ENCODE data around the gene RIOK3.
"Not testable (repeated sequence)": the region's sequence is repeated elsewhere in the genome, so short reads cannot be mapped to it uniquely, and the experiment has no call there.

RIOK3 gene

GRCh38 chr18:23452728-23453679, at the start of gene RIOK3:
Gene RIOK3 (plus strand): TSS chr18:23453287. CDS start chr18:23453440, 153 bp downstream.
- Histone ChIP-seq H3K27me3 (ENCODE audit: low read depth) (no peaks in the 10 kb centered on the region), H3K4me1 (peaks cover 11% of the 10 kb centered on the region), H3K9me3 (no peaks in the 10 kb centered on the region), H3K36me3 (replicated peaks) (0 out of 2 replicates have a peak, but pooled peaks cover 6% of the 10 kb centered on the region), H3K4me3 (peak within 1 kb of the TSS; percentile 85)
- in situ Hi-C loops (cut with MboI; ENCODE audit: low sequenced_read_pairs), result no loop called here
- peak; percentile 96 to 98 for DNase-seq (ENCODE audit: low spot score in 2 of 2)

GRCh38 chr18:23403310-23403709, 49.8 kb upstream of the RIOK3 start:
- H3K9me3 ChIP-seq, result no peaks in the 10 kb centered on the region
- no peak overlapping the region for H3K4me3 ChIP-seq
- no peaks in the 10 kb centered on the region for H3K36me3 ChIP-seq (replicated peaks)
- no peak for DNase-seq (ENCODE audit: low spot score in 2 of 2)
- in situ Hi-C loops (cut with MboI; ENCODE audit: low sequenced_read_pairs), result loop anchor here (25.0 kb wide), 1 partner anchor 91 kb away; no protein-coding TSS in a partner anchor
- H3K27me3 ChIP-seq (ENCODE audit: low read depth), result no peaks in the 10 kb centered on the region
- H3K4me1 ChIP-seq, result no peaks in the 10 kb centered on the region

DNA sequence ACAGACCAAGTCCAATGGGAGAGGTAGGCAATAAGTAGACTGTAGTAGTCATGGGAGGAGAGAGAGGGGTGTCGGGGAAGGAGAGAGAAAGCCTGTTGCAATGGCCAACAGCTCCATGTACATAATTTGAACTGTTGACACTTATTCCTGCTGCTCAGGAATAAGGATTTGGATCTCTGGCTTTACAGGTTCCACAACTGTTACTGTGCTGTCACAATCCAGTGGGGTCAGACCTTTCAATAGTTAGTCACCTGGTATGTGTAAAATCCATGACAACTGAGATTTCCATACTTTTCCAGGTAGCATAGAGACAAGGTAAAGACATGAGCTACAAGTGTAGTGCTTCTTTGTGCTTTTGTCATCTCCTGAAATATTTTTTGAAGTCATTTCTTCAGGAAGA, 47.5 kb upstream of the RIOK3 start:
- in situ Hi-C loops (cut with MboI; ENCODE audit: low sequenced_read_pairs), result loop anchor here (25.0 kb wide), 1 partner anchor 93 kb away; no protein-coding TSS in a partner anchor
- Histone ChIP-seq H3K9me3 (no peaks in the 10 kb centered on the region), H3K4me3 (no peak overlapping the region), H3K36me3 (replicated peaks) (no peaks in the 10 kb centered on the region), H3K4me1 (no peaks in the 10 kb centered on the region), H3K27me3 (ENCODE audit: low read depth) (no peaks in the 10 kb centered on the region)
- DNase-seq (ENCODE audit: low spot score in 2 of 2), result no peak

DNA sequence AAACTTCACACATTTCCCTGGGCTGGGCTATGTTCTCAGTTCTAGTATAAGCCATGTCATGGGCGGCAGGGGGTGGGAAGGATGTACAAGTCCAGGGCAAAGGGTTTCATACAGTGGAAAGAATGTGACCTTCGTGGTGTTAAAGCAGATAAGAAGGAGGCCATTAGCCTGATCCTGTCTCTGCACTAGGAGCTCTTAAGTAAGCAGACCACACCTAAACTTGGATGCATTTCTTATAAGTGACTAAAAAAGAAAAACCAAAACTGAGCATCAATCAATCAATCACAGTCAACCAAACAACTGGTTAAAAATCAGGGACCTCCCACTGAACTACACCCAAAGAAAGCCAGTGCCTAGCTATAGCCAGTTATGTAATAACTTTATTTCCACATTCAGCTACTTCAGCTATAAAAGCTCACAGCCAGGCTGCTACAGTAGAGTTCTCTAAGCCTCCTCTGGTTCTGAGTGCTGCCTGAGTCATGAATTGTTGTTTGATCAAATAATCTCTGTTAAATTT, 46.8 kb upstream of the RIOK3 start:
- in situ Hi-C loops (cut with MboI; ENCODE audit: low sequenced_read_pairs), result loop anchor here (25.0 kb wide), 1 partner anchor 94 kb away; no protein-coding TSS in a partner anchor
- Histone ChIP-seq H3K4me3 (no peak overlapping the region), H3K27me3 (ENCODE audit: low read depth) (no peaks in the 10 kb centered on the region), H3K36me3 (replicated peaks) (no peaks in the 10 kb centered on the region), H3K9me3 (no peaks in the 10 kb centered on the region), H3K4me1 (no peaks in the 10 kb centered on the region)
- DNase-seq (ENCODE audit: low spot score in 2 of 2), result peak in 1 of 2 experiments; percentile 13

DNA sequence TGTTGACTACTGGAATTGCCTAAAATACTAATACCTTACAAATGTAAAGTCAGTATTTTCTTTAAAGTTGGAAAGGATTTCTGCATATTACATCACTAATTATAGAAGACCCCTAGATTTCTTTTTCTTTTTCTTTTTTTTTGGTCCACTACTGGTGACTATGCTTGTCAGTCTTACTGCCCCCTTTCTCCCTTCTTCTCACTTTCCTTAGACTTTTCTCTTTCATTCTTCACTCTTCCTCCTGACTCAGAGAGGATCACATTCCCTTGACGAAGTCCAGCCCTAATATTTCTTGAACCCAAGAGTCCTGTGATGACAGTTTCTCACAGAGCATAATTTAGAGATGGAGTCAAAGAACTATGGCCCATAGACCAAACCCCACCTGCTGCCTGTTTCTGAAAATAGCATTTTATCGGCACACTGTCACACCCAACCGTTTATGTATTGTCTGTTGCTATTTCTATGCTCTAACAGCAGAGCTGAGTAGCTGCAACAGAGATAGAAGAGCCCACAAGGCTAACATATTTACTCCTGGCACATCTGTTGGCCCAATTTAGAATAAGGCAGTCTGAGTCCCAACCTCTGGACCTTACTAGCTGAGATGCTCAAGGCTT, 40.6 kb upstream of the RIOK3 start:
- in situ Hi-C loops (cut with MboI; ENCODE audit: low sequenced_read_pairs), result loop anchor here (10.0 to 25.0 kb wide), 3 partner anchors 100 to 608 kb away; no protein-coding TSS in a partner anchor
- Histone ChIP-seq H3K4me1 (no peaks in the 10 kb centered on the region), H3K9me3 (no peaks in the 10 kb centered on the region), H3K4me3 (no peak overlapping the region), H3K36me3 (replicated peaks) (no peaks in the 10 kb centered on the region), H3K27me3 (ENCODE audit: low read depth) (no peaks in the 10 kb centered on the region)
- no peak for DNase-seq (ENCODE audit: low spot score in 2 of 2)

DNA sequence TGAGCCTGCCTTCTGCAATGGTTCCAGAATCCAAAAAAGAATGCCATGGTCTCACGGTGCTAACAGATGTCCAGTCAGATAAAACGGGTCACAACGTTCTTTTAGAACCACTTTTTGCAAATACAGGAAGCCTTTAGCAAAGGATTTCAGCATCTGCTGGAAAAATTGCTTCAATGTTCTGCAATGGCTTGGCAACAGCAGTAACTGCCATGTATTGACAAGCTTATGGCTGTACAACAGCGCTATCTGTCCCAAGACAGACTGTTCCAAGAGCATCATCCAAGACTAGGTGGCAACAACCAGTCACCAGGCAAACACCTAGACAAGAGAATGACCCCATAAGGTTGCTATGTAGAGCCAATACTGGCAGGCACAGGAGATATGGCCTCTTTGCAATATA, 37.6 kb upstream of the RIOK3 start:
- DNase-seq (ENCODE audit: low spot score in 2 of 2), result no peak
- Histone ChIP-seq H3K9me3 (no peaks in the 10 kb centered on the region), H3K36me3 (replicated peaks) (no peaks in the 10 kb centered on the region), H3K4me1 (no peaks in the 10 kb centered on the region), H3K27me3 (ENCODE audit: low read depth) (no peaks in the 10 kb centered on the region), H3K4me3 (no peak overlapping the region)
- in situ Hi-C loops (cut with MboI; ENCODE audit: low sequenced_read_pairs), result loop anchor here (10.0 to 25.0 kb wide), 3 partner anchors 103 to 611 kb away; no protein-coding TSS in a partner anchor

DNA sequence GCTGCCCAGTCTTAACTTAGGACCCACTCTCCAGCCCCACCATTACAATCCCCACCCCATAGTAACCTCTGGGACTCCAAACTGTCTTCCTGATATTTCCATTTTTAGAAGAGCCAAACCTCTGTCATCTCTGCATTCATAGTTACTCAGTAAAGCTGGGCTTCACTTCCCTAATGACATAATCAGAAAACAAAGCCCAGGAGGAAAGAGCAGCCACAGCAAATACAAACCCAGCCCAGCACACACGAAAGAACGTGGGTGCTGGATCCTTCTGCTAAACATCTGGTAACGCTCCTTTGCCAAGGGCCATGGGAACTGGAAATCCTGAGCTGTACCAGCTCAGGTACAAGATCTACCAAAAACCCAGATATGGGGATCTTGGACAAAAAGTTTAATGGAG, 36.8 kb upstream of the RIOK3 start:
- Histone ChIP-seq H3K4me1 (no peaks in the 10 kb centered on the region), H3K36me3 (replicated peaks) (no peaks in the 10 kb centered on the region), H3K27me3 (ENCODE audit: low read depth) (no peaks in the 10 kb centered on the region), H3K9me3 (no peaks in the 10 kb centered on the region), H3K4me3 (no peak overlapping the region)
- no peak for DNase-seq (ENCODE audit: low spot score in 2 of 2)
- in situ Hi-C loops (cut with MboI; ENCODE audit: low sequenced_read_pairs), result loop anchor here (10.0 to 25.0 kb wide), 3 partner anchors 104 to 611 kb away; no protein-coding TSS in a partner anchor

DNA sequence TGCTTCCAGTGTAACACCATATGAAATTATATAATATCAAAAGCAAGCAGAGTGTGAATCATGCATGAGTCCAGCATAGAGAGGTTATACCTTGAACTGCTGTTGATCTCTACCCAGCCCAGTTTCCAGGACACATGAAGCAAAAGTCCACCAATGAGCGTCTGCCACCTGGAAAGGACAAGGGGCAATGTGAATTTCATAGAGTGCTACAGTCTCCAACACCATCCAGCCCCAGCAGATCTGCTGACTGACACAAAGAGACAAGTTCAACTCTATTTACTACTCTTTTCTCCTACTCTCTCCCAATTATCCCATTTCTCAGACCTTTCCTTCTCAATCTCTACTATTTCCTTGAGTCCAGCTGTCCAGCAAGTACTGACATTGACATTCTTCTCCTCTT, 31.8 kb upstream of the RIOK3 start:
- Histone ChIP-seq H3K27me3 (ENCODE audit: low read depth) (no peaks in the 10 kb centered on the region), H3K4me1 (no peaks in the 10 kb centered on the region), H3K4me3 (no peak overlapping the region), H3K36me3 (replicated peaks) (0 out of 2 replicates have a peak, but pooled peaks cover 3% of the 10 kb centered on the region), H3K9me3 (no peaks in the 10 kb centered on the region)
- in situ Hi-C loops (cut with MboI; ENCODE audit: low sequenced_read_pairs), result loop anchor here (25.0 kb wide), 1 partner anchor 109 kb away; no protein-coding TSS in a partner anchor
- DNase-seq (ENCODE audit: low spot score in 2 of 2), result no peak

DNA sequence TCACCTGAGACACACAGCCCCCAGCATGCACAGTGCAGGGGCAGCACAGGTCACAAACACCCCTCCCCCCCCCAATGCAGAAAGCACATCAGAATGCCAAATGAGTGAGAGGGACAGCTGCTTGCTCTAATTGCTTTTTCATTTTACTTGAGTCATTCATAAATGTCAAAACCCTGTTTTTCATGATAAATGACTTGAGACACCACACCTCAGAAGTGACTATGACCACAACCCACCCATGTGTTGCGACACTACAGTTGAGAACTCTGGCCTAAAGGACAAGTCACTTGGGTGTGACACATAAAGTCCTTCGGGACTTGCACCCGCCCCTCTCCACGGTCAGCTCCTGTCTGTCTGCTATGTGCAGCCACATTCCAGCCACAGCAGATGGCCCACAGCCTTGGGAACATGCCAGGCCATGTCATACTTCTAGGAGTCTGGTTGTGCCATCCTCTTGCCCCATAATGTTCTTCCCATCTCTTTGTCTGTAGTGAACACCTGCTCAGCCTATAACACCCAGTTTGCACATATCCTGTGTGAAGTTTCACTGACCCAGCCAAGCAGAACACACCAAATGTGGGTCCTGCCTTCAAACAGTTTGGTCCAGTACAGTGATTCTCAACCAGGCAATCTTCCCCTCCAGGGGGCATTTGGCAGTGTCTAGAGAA, 30.2 kb upstream of the RIOK3 start:
- Histone ChIP-seq H3K4me1 (no peaks in the 10 kb centered on the region), H3K4me3 (no peak overlapping the region), H3K9me3 (no peaks in the 10 kb centered on the region), H3K36me3 (replicated peaks) (0 out of 2 replicates have a peak, but pooled peaks cover 3% of the 10 kb centered on the region), H3K27me3 (ENCODE audit: low read depth) (no peaks in the 10 kb centered on the region)
- in situ Hi-C loops (cut with MboI; ENCODE audit: low sequenced_read_pairs), result loop anchor here (25.0 kb wide), 1 partner anchor 111 kb away; no protein-coding TSS in a partner anchor
- DNase-seq (ENCODE audit: low spot score in 2 of 2), result no peak

- no peaks in the 10 kb centered on the region for H3K9me3 ChIP-seq
- DNase-seq (ENCODE audit: low spot score in 2 of 2), result no peak
- no peaks in the 10 kb centered on the region for H3K4me1 ChIP-seq
- H3K27me3 ChIP-seq (ENCODE audit: low read depth), result no peaks in the 10 kb centered on the region
- H3K4me3 ChIP-seq, result no peak overlapping the region
- peaks cover 6% of the 10 kb centered on the region; the same call in 1 of the 2 replicates for H3K36me3 ChIP-seq (replicated peaks)
- in situ Hi-C loops (cut with MboI; ENCODE audit: low sequenced_read_pairs), result loop anchor here (25.0 kb wide), 1 partner anchor 112 kb away; no protein-coding TSS in a partner anchor
Observed at GRCh38 chr18:23424616-23425015, 28.5 kb upstream of the RIOK3 start.

GRCh38 chr18:23428821-23429220, 24.3 kb upstream of the RIOK3 start:
- peaks cover 6% of the 10 kb centered on the region; the same call in 1 of the 2 replicates for H3K36me3 ChIP-seq (replicated peaks)
- H3K27me3 ChIP-seq (ENCODE audit: low read depth), result no peaks in the 10 kb centered on the region
- H3K4me1 ChIP-seq, result no peaks in the 10 kb centered on the region
- no peak for DNase-seq (ENCODE audit: low spot score in 2 of 2)
- in situ Hi-C loops (cut with MboI; ENCODE audit: low sequenced_read_pairs), result no loop called here
- H3K9me3 ChIP-seq, result no peaks in the 10 kb centered on the region
- H3K4me3 ChIP-seq, result no peak overlapping the region

- in situ Hi-C loops (cut with MboI; ENCODE audit: low sequenced_read_pairs); DNase-seq (ENCODE audit: low spot score in 2 of 2); H3K4me1 ChIP-seq; H3K4me3 ChIP-seq; H3K36me3 ChIP-seq (replicated peaks); H3K9me3 ChIP-seq; H3K27me3 ChIP-seq (ENCODE audit: low read depth): not testable (repeated sequence)
Observed at GRCh38 chr18:23429538-23429937, 23.5 kb upstream of the RIOK3 start.

- Histone ChIP-seq H3K27me3 (ENCODE audit: low read depth) (no peaks in the 10 kb centered on the region), H3K4me3 (no peak overlapping the region), H3K9me3 (no peaks in the 10 kb centered on the region), H3K36me3 (replicated peaks) (peaks cover 3% of the 10 kb centered on the region; the same call in 1 of the 2 replicates), H3K4me1 (peaks cover 10% of the 10 kb centered on the region)
- in situ Hi-C loops (cut with MboI; ENCODE audit: low sequenced_read_pairs), result no loop called here
- DNase-seq (ENCODE audit: low spot score in 2 of 2), result no peak
Observed at GRCh38 chr18:23433360-23433759, 19.7 kb upstream of the RIOK3 start.

Measured in HAP-1 (cell line).